ENCODE measurements around the gene VPS26A.

DNA sequence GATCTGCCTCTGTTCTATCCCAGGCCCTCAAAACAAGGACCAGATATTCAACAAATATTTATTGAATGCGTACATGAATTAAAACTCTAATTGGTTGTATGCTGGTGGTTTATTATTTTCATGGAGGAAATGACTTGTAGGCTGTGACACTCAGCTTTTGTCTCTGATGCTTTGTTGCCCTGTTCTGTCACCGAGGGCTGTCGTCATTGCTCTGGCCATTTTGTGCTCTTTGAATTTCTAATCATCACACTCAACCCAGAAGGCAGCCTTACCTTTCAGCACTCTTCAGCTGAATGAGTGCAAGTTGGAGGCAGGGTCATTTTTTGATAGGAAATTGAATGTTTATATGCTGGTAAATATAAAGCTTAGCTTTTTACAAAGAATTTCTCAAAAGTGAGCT lies 21.5 kb upstream of the VPS26A start:
- TF ChIP-seq, protein P1, sequence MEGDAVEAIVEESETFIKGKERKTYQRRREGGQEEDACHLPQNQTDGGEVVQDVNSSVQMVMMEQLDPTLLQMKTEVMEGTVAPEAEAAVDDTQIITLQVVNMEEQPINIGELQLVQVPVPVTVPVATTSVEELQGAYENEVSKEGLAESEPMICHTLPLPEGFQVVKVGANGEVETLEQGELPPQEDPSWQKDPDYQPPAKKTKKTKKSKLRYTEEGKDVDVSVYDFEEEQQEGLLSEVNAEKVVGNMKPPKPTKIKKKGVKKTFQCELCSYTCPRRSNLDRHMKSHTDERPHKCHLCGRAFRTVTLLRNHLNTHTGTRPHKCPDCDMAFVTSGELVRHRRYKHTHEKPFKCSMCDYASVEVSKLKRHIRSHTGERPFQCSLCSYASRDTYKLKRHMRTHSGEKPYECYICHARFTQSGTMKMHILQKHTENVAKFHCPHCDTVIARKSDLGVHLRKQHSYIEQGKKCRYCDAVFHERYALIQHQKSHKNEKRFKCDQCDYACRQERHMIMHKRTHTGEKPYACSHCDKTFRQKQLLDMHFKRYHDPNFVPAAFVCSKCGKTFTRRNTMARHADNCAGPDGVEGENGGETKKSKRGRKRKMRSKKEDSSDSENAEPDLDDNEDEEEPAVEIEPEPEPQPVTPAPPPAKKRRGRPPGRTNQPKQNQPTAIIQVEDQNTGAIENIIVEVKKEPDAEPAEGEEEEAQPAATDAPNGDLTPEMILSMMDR (conservative IDR thresholded peaks at IDR 0.05; ENCODE audit: low read depth, low read length) = no peak
- no peak for TF ChIP-seq EZH2 (IDR thresholded peaks at IDR 0.05; ENCODE audit: borderline replicate concordance, low read depth, low read length, poor library complexity, severe bottlenecking)
